ENCODE data around the gene HEATR5B. TPM values are rescaled to one million over a fixed set of nuclear protein-coding genes. Genes with fewer than 3 reads are reported as not detected.

Gene HEATR5B
- total and polyA plus RNA-seq, 2 of the 8 experiments (the other 6 are each of a cell fraction or from before 2014, with no cell fraction given): 7.0 to 12.6 TPM

GRCh38 chr2:37125416-37125815 lies 41.2 kb upstream of the HEATR5B start:
- Histone ChIP-seq H3K23ac (ENCODE audit: insufficient read length) (no peak overlapping the region), H3K79me1 (ENCODE audit: low read depth, low read length) (no peaks in the 10 kb centered on the region; the same call in 1 of the 2 replicates), H4K8ac (ENCODE audit: extremely low read depth, insufficient read depth, low read length) (no peak overlapping the region), H2BK120ac (replicated peaks; ENCODE audit: low read depth, low read length) (no peak overlapping the region), H3K27me3 (replicated peaks in 1 of 4; ENCODE audit: control insufficient read depth in 3 of 4, extremely low read depth in 1 of 4, insufficient read depth in 3 of 4, low read length in 3 of 4) (peaks cover 0 to 2% (median 0%) of the 10 kb centered on the region in 4 experiments; a peak in 1 of 7 replicates), H4K20me1 (replicated peaks in 1 of 2; ENCODE audit: control insufficient read depth in 1 of 2, insufficient read depth in 2 of 2, low read length in 2 of 2) (no peaks in the 10 kb centered on the region), H2AFZ (ENCODE audit: low read length) (no peak overlapping the region), H3K4me2 (ENCODE audit: insufficient read depth in 1 of 2, low read depth in 2 of 2, low read length in 2 of 2) (no peak overlapping the region), H3K23me2 (ENCODE audit: low read depth, low read length) (0 out of 2 replicates have a peak, but pooled peaks cover 1% of the 10 kb centered on the region), H2BK15ac (ENCODE audit: low read length) (no peak overlapping the region), H3K56ac (replicated peaks; ENCODE audit: insufficient read length, low read depth, low read length) (no peak overlapping the region), H3K27ac (ENCODE audit: low read depth, low read length) (no peak overlapping the region), H4K91ac (replicated peaks; ENCODE audit: insufficient read length, low read length) (no peak overlapping the region), H3K9me3 (ENCODE audit: insufficient read depth in 2 of 2, low read depth in 1 of 2, low read length in 1 of 2) (no peaks in the 10 kb centered on the region), H4K5ac (ENCODE audit: insufficient read length, low read depth, low read length) (no peak overlapping the region), H3K14ac (ENCODE audit: insufficient read length) (no peak overlapping the region), H3K9ac (replicated peaks in 1 of 4; ENCODE audit: extremely low read depth in 1 of 4, low read depth in 3 of 4, low read length in 3 of 4) (no peak overlapping the region), H3K79me2 (ENCODE audit: control insufficient read depth in 1 of 2, insufficient read depth in 2 of 2, low read length in 2 of 2) (no peaks in the 10 kb centered on the region), H3K4ac (replicated peaks; ENCODE audit: insufficient read length, low read depth, low read length) (no peak overlapping the region), H3K4me3 (ENCODE audit: extremely low read depth in 1 of 4, insufficient read depth in 2 of 4, low read depth in 3 of 4, low read length in 4 of 4) (no peak overlapping the region), H2AK5ac (ENCODE audit: low read depth, low read length) (no peak overlapping the region), H2BK12ac (ENCODE audit: low read depth, low read length) (no peak overlapping the region), H2BK20ac (ENCODE audit: low read length) (no peak overlapping the region), H3K18ac (ENCODE audit: extremely low read depth, low read length) (no peak overlapping the region), H3K36me3 (ENCODE audit: control insufficient read depth in 2 of 4, insufficient read depth in 4 of 4, low read length in 3 of 4) (peaks cover 2 to 10% (median 7%) of the 10 kb centered on the region in 4 experiments; a peak in 6 of 8 replicates), H3K4me1 (replicated peaks in 1 of 4; ENCODE audit: control insufficient read depth in 3 of 4, insufficient read depth in 4 of 4, low read length in 3 of 4) (no peaks in the 10 kb centered on the region), H2BK5ac (ENCODE audit: low read depth, low read length) (no peak overlapping the region)
- CTCF ChIA-PET (ENCODE audit: partially characterized antibody): interaction anchor here (0.6 to 1.0 kb wide), 2 partner anchors 44 to 203 kb away, joined by 3 read pairs; no protein-coding TSS in a partner anchor
- WGBS, 2 experiments (ENCODE audit: extremely low coverage in 1 of 2, insufficient coverage in 1 of 2, insufficient read length in 1 of 2, insufficient replicate concordance in 2 of 2, low coverage in 1 of 2, low lambda C conversion rate in 2 of 2, missing lambda C conversion rate in 1 of 2): 88% methylated on average over 2 of the region's 2 CpGs; no CpG with 5 or more reads in 1 of the 2 experiments
- DNase-seq (ENCODE audit: low read depth in 1 of 2, low spot score in 2 of 2) (no peak), FAIRE-seq (no peak)
- POLR2A ChIA-PET (ENCODE audit: partially characterized antibody): no interaction called here
- TF ChIP-seq YY1 (IDR thresholded peaks at IDR 0.05; ENCODE audit: low read depth, low read length): no peak
- TF ChIP-seq TEAD4 (IDR thresholded peaks at IDR 0.05; ENCODE audit: low read depth, low read length): no peak
- TF ChIP-seq BCL11A (IDR thresholded peaks at IDR 0.05; ENCODE audit: low read depth in 2 of 2, low read length in 2 of 2): no peak

Data from H1 (cell line).